SU-DHL-6 (cell line): ENCODE data around the gene OXSR1.

ENCODE experiments used
- CTCF ChIP-seq: fragments of 200-600 bp; sonication (generic); IDR thresholded peaks from one replicate; pipeline ENCODE4 v1.5.1; 2017; ENCODE audit warnings: antibody characterized with exemption, mild to moderate bottlenecking, low read length, moderate library complexity; ENCODE audit not compliant: insufficient read depth, poor library complexity, severe bottlenecking
- EZH2phosphoT487 ChIP-seq: fragments of 200-600 bp; sonication (generic), shearing (Covaris generic); conservative IDR thresholded peaks from 2 replicates; pipeline ENCODE4 v1.6.1; 2018; ENCODE audit warnings: mild to moderate bottlenecking, antibody characterized with exemption, low read length, moderate library complexity, mixed read lengths

DNA sequence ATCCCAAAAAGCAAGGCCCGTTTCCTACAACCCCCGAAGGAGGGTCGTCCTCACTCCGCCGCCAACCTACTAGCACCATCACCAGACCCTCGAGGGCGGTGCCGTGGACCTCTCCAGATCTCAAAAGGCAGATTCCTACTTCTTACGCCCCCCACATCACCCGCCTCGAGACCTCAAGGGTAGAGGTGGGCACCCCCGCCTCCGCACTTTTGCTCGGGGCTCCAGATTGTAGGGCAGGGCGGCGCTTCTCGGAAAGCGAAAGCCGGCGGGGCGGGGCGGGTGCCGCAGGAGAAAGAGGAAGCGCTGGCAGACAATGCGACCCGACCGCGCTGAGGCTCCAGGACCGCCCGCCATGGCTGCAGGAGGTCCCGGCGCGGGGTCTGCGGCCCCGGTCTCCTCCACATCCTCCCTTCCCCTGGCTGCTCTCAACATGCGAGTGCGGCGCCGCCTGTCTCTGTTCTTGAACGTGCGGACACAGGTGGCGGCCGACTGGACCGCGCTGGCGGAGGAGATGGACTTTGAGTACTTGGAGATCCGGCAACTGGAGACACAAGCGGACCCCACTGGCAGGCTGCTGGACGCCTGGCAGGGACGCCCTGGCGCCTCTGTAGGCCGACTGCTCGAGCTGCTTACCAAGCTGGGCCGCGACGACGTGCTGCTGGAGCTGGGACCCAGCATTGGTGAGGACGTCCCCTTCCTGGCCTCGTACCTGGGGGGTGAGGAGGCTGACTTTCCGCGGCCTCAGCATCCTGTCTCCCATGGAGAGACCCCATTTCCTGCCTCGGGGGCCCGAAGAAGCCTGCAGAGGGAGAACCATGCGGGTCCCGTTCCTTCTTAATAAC lies 26.8 kb upstream of the OXSR1 start, which contains the start of gene MYD88:
- TF ChIP-seq EZH2phosphoT487 = no peak
- no peak for TF ChIP-seq CTCF
